GM18520 (cell line): ENCODE results near the gene SHB.

Experiments used
- ATAC-seq: cut with Tn5 transposase; IDR thresholded peaks from one replicate; pipeline ENCODE4 v1.9.1; 2021; ENCODE audit not compliant: unreplicated experiment

Gene SHB

DNA sequence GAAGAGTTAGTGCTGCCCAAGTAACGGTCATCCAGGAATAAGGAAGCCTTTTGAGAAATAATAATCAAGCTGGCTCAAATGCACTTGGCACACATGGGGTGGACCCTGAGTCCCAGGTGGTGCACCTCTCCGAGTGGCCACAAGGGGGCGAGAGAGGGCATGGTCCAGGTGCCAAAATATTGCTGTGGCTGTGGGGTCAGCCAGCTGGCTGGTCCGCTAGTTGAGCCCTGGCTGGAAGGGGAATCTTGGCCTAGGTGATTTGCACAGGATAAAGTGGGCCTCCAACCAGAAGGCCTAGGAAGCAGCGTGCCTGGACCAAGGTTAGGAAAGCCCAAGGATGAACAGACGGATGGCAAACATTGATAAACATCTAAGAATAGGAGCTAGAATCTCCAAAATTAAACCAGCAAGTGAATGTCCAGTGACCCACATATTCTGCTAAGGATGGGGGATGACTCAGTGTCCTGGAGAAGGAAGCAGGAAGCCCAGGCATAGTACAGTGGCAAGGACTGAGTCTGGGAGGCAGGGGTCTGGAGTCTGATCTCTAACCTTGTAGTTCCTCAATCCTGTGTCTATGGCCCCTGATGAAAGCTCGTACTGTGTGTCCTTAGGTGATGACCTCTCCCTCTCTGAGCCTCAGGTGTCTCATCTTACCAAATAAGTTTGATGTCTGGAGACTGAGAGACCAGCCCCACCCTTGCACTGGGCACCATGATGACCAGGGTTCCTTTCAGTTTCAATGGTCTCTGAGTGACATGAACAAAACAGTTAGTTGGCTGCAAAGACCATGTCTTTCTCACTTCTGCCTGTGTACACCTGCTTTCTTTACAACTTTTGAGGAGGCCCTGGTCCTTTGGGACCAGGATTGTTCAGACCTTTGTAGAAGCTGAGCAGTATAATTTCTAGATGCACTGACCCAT lies 19.2 kb upstream of the SHB start:
- no peak for ATAC-seq

DNA sequence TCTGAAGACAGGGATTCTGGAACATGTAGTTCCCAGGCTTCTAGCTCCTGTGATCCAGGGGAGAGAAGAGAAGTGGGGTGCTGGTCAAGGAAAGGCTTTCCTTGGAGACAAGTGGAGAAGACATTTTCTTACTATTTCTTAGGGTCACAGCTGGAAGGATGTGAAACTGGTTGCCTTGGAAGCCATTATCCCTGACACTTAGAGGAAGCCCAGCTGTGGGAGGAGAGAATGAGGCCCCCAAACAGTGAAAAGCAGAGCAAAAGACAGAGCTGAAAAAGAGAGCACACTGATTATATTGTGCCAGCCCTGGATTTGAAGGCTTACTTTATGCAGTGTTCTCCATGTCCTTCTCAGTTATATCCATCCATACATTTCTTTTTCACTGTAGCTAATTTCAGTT lies 17.5 kb upstream of the SHB start:
- ATAC-seq = no peak

GRCh38 chr9:38085308-38085707 lies 16.3 kb upstream of the SHB start:
- ATAC-seq = no peak

GRCh38 chr9:38084556-38084880 lies 15.5 kb upstream of the SHB start:
- ATAC-seq = no peak

- no peak for ATAC-seq
Observed at GRCh38 chr9:38083858-38084555, 15.0 kb upstream of the SHB start.

DNA sequence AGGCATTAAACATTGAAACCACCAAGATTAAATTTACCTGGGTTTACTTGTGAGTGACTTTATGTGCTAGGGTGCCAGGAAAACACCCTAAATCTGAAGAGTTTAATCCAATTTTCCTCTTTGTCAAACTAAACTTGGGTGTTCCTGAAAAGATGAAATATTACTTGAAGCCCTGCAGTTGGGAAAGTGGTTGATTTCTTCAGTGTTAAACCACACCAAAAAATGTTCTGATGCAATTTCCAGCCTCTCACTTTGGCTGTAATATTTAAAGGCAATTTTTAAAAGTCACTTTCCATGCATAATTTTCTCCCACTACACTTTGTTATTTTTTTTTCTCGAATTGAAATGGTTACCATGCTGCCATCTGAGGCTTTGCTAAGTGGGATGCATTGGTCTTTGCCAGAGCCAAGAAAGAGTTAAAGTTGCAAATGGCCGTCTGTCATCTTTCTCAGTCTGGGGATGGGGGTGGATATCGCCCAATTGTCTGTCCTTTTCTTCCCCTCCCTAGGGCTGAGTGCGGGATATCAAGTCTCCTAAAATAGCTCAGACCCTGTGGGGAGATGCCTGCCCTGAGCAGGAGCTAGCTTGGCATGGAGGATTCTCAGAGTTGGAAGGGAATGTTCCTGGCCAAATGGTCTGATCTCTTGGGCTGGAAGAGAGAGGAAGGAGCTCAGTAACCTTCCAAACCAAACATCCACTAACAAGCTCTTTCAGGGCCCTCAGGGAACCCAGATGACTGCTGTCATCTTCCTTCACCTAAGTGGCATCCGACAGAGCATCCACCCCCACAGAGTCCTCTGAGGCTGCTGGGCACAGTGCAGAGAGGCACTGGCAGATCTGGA lies 13.6 kb upstream of the SHB start:
- ATAC-seq = no peak

GRCh38 chr9:38081356-38082108 lies 12.5 kb upstream of the SHB start:
- ATAC-seq = no peak

DNA sequence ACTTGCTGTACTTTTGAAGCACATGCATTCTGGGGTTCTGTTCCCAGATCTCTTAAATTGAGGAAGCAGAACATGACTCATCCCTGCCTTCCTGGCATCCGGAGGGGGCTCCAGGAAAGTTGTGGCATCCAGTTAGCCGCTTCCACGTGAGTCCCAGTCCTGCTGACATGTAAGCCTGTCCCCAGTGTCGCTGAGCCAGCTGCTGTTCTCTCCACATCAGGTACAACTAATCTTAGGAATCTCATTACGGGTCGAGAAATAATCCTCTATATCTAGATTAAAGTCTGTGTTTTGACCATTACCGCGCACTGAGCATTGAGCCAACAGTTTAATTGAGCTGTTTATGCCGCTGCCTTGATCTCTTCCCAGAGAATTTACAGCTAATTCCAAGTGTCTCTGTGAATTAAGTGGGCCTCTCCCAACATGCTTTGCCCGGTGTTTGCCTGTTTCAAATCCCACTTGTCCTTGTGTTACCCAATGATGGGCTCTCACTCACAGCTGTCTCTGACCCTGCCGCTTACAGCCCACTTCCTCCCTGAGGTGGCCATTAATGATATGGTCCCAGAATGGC lies 10.5 kb upstream of the SHB start:
- ATAC-seq = no peak

DNA sequence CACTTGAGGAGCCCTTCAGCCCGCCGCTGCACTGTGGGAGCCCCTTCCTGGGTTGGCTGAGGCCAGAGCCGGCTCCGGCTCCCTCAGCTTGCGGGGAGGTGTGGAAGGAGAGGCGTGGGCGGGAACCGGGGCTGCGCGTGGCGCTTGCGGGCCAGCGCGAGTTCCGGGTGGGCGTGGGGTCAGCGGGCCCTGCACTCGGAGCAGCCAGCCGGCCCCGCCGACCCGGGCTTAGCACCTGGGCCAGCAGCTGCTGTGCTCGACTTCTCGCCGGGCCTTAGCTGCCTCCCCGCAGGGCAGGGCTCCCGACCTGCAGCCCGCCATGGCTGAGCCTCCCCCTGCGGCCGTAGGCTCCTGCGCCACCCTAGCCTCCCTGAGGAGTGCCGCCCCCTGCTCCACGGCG lies 6.2 kb upstream of the SHB start:
- ATAC-seq = no peak

GRCh38 chr9:38074441-38074961 lies 5.5 kb upstream of the SHB start:
- no peak for ATAC-seq

DNA sequence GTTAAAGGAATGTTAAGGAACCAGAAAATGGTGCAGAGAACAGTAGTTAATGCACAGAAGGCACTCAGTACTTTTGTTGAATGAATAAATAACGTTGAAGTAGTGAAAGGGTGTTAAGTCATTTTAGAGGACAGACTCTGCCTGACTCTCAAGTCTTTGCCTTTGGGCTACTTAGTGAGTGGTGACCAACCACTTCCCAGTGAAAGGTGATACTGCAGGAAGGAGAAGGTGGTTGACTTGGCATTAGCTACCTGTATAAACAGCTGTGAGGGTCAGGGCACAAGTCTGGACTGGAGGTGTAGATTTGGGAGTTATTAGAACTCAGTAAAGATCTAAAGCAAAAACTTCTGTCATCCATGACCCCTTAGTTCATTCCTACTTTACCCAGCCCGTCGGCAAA lies 4.9 kb upstream of the SHB start:
- ATAC-seq = no peak

GRCh38 chr9:38071470-38072134 lies 2.6 kb upstream of the SHB start:
- ATAC-seq = no peak

DNA sequence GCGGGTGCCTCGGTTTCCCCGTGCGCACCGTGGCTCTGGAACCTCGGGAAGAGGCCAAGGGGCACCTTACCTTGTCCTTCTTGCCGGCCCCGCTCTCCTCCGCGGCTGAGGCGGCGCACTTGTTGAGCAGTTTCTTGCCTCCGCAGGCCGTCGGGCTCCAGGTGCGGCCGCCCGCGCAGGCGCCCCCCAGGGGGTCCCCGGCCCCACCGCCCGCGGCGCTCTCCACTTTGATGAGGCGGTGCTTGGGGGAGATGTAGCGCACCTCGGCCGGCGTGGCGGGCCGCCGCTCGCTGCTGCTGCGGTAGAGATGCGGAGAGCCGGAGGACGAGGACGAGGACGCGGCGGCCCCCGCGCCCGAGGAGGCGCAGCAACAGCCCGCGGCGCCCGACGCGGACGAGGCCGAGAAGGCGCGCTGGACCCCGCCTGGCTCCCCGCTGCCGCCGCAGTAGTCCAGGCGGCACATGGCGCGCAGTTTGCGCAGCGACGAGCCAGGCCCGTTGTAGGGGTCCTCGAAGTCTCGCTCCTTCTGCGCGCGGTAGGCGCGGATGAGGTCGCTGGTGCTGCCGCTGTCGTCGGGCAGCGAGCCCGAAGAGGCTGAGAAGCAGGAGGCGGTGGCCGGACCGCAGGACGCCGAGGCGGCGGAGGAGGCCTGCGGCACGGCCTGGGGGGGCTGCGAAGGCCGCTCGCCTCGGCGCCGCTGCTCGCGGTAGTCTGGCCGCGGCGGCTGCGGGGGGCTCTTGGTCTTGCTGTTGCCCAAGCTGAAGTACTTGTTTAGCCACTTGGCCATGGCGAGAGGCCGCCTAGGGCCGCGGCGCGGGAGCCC lies 957 bp downstream of the SHB start:
- no peak for ATAC-seq

DNA sequence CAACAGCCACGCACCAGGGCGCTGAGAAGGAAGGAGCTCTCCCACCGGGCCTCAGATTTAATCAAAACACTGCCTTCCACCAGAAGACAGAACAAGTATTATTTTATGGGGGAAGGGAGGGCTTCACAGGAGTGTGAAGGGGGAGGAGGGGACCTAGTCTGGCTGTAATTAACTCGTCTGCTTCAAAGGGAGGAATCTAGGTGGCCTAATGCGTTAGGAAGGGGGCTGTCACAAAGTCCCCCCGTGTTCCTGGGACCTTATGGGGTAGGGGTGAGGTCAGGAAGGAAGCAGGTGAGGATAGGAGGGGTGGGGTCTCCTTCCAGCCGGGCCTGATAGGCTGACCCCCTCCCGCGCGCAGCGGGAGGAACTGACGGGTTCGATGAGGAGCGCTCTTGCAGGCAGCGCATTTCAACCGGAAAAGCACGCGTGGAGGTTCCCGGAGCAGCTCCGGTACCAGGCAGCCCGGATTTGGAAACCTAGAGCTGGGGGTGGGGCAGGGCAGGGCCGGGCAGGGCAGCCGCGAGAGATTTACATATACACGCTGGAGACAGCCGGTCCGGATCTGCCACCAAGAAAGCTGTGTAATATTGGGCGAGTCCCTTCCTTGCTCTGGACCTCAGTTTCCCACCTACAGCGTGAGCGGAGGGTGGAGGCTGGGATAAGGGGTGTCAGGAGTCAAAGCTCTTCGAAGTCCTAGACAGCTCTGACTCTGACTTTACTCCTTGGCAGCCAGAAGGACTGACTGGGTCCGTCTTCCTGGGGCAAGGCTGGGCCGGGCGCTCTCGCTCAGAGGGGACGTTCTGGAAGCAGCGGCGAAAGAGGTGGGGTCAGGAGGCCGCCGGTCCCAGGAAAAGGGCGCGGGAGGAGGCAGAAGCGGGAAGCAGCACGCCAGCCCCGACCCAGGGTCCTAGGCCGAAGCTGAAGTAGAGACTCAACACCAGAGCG lies 1.8 kb downstream of the SHB start:
- ATAC-seq = no peak

GRCh38 chr9:38066197-38066913 lies 2.7 kb downstream of the SHB start:
- ATAC-seq = no peak

- peak; percentile 23 for ATAC-seq
Observed at GRCh38 chr9:38065369-38066075, 3.5 kb downstream of the SHB start.
